Caco-2 (cell line): Measurements from ENCODE around the gene XPO4. TPM values are rescaled to one million over a fixed set of nuclear protein-coding genes. Genes with fewer than 3 reads are reported as not detected.

ENCODE experiments used
- BruUV-seq: library from RNA; stranded (reverse); fragments of 400-500 nt; replicated peaks from 2 replicates; lab custom pipeline; 2021; lab: Mats Ljungman, UMichigan
- CTCF ChIA-PET: fragments of 300-600 bp; sonication (Branson Sonifier 250); formaldehyde crosslinking; loops from one replicate; lab custom pipeline; 2022; ENCODE audit warnings: antibody characterized with exemption; lab: Charles Lee
- POLR2A ChIA-PET: fragments of 300-600 bp; sonication (Branson Sonifier 250); formaldehyde crosslinking; loops from one replicate; lab custom pipeline; 2022; ENCODE audit warnings: antibody characterized with exemption; lab: Charles Lee
- DNase-seq, 2 experiments: peaks; one replicate each; pipeline versions ENCODE4 v3.0.0 to v3.0.0-alpha.2; 2020 to 2022
- H3K27me3 ChIP-seq: replicated peaks from 2 replicates; pipeline ENCODE4 v1.6.0; 2011; ENCODE audit warnings: low read length; ENCODE audit not compliant: control insufficient read depth, insufficient read depth
- H3K36me3 ChIP-seq: 2 replicates; pipeline ENCODE4 v1.5.1; 2011; ENCODE audit warnings: low read length; ENCODE audit not compliant: control insufficient read depth, insufficient read depth
- H3K4me1 ChIP-seq: fragments of 250-450 bp; sonication (Bioruptor Pico); 2 replicates; pipeline ENCODE4 v1.5.1; 2020; ENCODE audit warnings: mild to moderate bottlenecking
- H3K4me3 ChIP-seq: 2 replicates; pipeline ENCODE4 v1.5.1; 2011; ENCODE audit warnings: low read depth, mild to moderate bottlenecking, control low read depth, low read length
- H3K9me3 ChIP-seq: fragments of 250-450 bp; sonication (Bioruptor Pico); 2 replicates; pipeline ENCODE4 v1.5.1; 2020; ENCODE audit warnings: mild to moderate bottlenecking, moderate library complexity
- H3K27ac Mint-ChIP-seq: one replicate; pipeline ENCODE4 v1.8.0; 2022; ENCODE audit warnings: mixed read lengths; ENCODE audit not compliant: unreplicated experiment
- H3K27me3 Mint-ChIP-seq: one replicate; pipeline ENCODE4 v1.8.0; 2022; ENCODE audit warnings: mixed read lengths; ENCODE audit not compliant: insufficient read depth, unreplicated experiment
- H3K36me3 Mint-ChIP-seq: one replicate; pipeline ENCODE4 v1.8.0; 2022; ENCODE audit warnings: mild to moderate bottlenecking, mixed read lengths; ENCODE audit not compliant: insufficient read depth, unreplicated experiment
- H3K4me1 Mint-ChIP-seq: one replicate; pipeline ENCODE4 v1.8.0; 2022; ENCODE audit warnings: low read depth, mixed read lengths; ENCODE audit not compliant: unreplicated experiment
- H3K4me3 Mint-ChIP-seq: one replicate; pipeline ENCODE4 v1.8.0; 2022; ENCODE audit warnings: mild to moderate bottlenecking, moderate library complexity, mixed read lengths; ENCODE audit not compliant: unreplicated experiment
- H3K9me3 Mint-ChIP-seq: one replicate; pipeline ENCODE4 v1.8.0; 2022; ENCODE audit warnings: mixed read lengths; ENCODE audit not compliant: unreplicated experiment
- intact Hi-C: fragments of 100-400 bp; cut with micrococcal nuclease; formaldehyde crosslinking; loops from one replicate; pipeline ENCODE4 v1.10.0; 2022; ENCODE audit not compliant: unreplicated experiment
- total RNA-seq: library from RNA; stranded (reverse); gene quantifications from 2 replicates; pipeline ENCODE4 v1.2.3, GENCODE V29; 2022
- TF ChIP-seq, protein P1 (sequence below), 2 experiments: fragments of 200-600 bp in 1 of 2; IDR thresholded peaks; 1 replicate in 1 of 2; 2 replicates in 1 of 2; pipeline versions ENCODE4 v1.5.1 to v1.8.0; 2011 to 2022; ENCODE audit warnings: antibody characterized with exemption in 1 of 2, control low read depth in 1 of 2, inconsistent platforms in 1 of 2, low read depth in 1 of 2, low read length in 1 of 2, mild to moderate bottlenecking in 1 of 2, moderate library complexity in 1 of 2; ENCODE audit not compliant: insufficient read depth in 1 of 2, severe bottlenecking in 1 of 2, unreplicated experiment in 1 of 2

Gene XPO4
- total RNA-seq, 1 experiment from 2014 or later: 33.3 TPM

DNA sequence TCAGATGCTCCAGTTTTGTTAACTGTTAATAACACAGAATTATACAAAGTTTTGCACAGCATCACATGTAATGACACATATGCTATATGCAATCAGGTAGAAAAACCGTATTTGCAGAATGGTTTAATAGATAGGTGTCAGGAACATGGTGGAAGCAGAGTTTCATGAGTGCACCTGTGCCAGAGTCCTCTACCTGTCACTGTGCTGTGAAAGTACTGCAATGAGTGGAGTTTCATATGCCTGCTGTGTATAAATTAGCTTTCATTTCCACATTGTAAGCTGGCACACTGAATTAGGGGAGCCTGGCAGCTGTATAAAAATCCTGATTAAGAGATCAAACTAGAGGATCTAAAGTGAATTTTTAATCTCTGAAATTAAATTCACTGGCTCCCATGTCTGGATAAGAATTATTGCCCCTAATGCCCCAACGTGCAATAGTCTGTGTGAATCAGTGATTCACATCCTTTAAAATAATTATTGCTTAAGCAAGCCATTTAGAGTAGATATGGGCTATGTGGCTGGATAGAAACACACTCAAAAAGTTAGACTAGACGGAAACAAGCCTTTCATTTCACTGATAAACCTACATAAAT lies 120.3 kb downstream of the XPO4 start:
- no peaks in the 10 kb centered on the region for H3K27me3 Mint-ChIP-seq
- H3K4me3 Mint-ChIP-seq: no peak overlapping the region
- Histone ChIP-seq H3K9me3 (no peaks in the 10 kb centered on the region), H3K4me1 (no peaks in the 10 kb centered on the region), H3K4me3 (no peak overlapping the region), H3K27me3 (no peaks in the 10 kb centered on the region), H3K36me3 (peaks cover 5% of the 10 kb centered on the region)
- DNase-seq: no peak
- no peak overlapping the region for H3K27ac Mint-ChIP-seq
- ChIA-PET CTCF (interaction anchor here (0.6 kb wide), 1 partner anchor 83 kb away, joined by 3 read pairs; no protein-coding TSS in a partner anchor), POLR2A (no interaction called here)
- intact Hi-C loops: no loop called here
- BruUV-seq: TSS peak; percentile 15
- H3K4me1 Mint-ChIP-seq: no peaks in the 10 kb centered on the region
- no peaks in the 10 kb centered on the region for H3K9me3 Mint-ChIP-seq
- peaks cover 38% of the 10 kb centered on the region for H3K36me3 Mint-ChIP-seq
- TF ChIP-seq, protein P1, sequence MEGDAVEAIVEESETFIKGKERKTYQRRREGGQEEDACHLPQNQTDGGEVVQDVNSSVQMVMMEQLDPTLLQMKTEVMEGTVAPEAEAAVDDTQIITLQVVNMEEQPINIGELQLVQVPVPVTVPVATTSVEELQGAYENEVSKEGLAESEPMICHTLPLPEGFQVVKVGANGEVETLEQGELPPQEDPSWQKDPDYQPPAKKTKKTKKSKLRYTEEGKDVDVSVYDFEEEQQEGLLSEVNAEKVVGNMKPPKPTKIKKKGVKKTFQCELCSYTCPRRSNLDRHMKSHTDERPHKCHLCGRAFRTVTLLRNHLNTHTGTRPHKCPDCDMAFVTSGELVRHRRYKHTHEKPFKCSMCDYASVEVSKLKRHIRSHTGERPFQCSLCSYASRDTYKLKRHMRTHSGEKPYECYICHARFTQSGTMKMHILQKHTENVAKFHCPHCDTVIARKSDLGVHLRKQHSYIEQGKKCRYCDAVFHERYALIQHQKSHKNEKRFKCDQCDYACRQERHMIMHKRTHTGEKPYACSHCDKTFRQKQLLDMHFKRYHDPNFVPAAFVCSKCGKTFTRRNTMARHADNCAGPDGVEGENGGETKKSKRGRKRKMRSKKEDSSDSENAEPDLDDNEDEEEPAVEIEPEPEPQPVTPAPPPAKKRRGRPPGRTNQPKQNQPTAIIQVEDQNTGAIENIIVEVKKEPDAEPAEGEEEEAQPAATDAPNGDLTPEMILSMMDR (IDR thresholded peaks at IDR 0.05; ENCODE audit: insufficient read depth in 1 of 2, low read depth in 1 of 2, low read length in 1 of 2, severe bottlenecking in 1 of 2, unreplicated experiment in 1 of 2): no peak

DNA sequence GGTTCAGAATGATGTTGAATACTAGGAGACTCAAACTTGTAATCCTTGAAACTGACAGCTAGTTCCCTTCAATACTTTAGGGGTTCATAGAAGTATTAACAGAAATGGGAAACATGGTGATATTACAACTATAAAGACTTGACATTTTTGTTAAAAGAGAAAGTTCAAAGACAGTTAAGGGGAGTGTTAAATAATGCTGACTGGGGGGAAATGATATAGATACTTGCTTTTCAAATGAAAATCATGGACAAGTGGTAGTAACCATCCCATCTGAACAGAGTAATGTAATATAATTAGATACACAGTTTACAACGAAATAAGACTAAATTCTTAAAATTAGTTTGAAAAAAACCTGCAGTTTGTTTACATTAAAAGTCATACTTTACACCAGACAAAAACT lies 122.2 kb downstream of the XPO4 start:
- no peak overlapping the region for H3K27ac Mint-ChIP-seq
- H3K4me3 Mint-ChIP-seq: no peak overlapping the region
- no peak overlapping the region for H3K4me3 ChIP-seq
- no peak for DNase-seq
- peaks cover 39% of the 10 kb centered on the region for H3K36me3 Mint-ChIP-seq
- H3K9me3 ChIP-seq: no peaks in the 10 kb centered on the region
- peaks cover 2% of the 10 kb centered on the region; the same call in 1 of the 2 replicates for H3K36me3 ChIP-seq
- no peaks in the 10 kb centered on the region for H3K27me3 ChIP-seq
- intact Hi-C loops: no loop called here
- CTCF ChIA-PET: no interaction called here
- H3K9me3 Mint-ChIP-seq: no peaks in the 10 kb centered on the region
- no peaks in the 10 kb centered on the region for H3K4me1 Mint-ChIP-seq
- TF ChIP-seq, protein P1 (IDR thresholded peaks at IDR 0.05; ENCODE audit: insufficient read depth in 1 of 2, low read depth in 1 of 2, low read length in 1 of 2, severe bottlenecking in 1 of 2, unreplicated experiment in 1 of 2): no peak
- no peaks in the 10 kb centered on the region for H3K27me3 Mint-ChIP-seq
- peaks cover 8% of the 10 kb centered on the region for H3K4me1 ChIP-seq
- no TSS peak for BruUV-seq
- POLR2A ChIA-PET: no interaction called here

DNA sequence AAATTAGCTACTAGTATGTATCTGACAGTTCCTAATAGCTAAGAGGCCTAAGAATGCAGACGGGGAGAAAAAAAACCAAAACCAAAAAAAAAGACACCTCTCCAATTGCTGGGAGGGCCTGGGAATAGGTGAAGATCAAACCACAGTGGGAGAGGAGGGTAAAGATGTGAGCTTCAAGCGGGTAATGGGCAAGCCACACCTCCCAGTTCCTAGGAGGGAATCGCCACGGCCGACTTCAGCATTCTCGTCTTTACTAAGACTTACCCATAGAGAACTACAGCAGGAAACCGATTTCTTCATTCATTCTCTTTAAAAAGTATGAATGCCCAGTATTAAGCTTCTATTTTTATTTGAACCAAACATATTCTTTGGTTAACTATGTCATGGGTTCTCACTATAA lies 123.1 kb downstream of the XPO4 start:
- no TSS peak for BruUV-seq
- no peaks in the 10 kb centered on the region for H3K27me3 Mint-ChIP-seq
- H3K9me3 ChIP-seq: no peaks in the 10 kb centered on the region
- POLR2A ChIA-PET: no interaction called here
- intact Hi-C loops: no loop called here
- H3K9me3 Mint-ChIP-seq: no peaks in the 10 kb centered on the region
- H3K36me3 Mint-ChIP-seq: peaks cover 36% of the 10 kb centered on the region
- no peak for DNase-seq
- no peaks in the 10 kb centered on the region for H3K4me1 Mint-ChIP-seq
- H3K36me3 ChIP-seq: peaks cover 1% of the 10 kb centered on the region; the same call in 1 of the 2 replicates
- peaks cover 9% of the 10 kb centered on the region for H3K4me1 ChIP-seq
- CTCF ChIA-PET: interaction anchor here (0.6 kb wide), 1 partner anchor 43 kb away, joined by 3 read pairs; no protein-coding TSS in a partner anchor
- no peak overlapping the region for H3K4me3 ChIP-seq
- H3K27ac Mint-ChIP-seq: no peak overlapping the region
- H3K27me3 ChIP-seq: no peaks in the 10 kb centered on the region
- no peak overlapping the region for H3K4me3 Mint-ChIP-seq
- TF ChIP-seq, protein P1 (IDR thresholded peaks at IDR 0.05; ENCODE audit: insufficient read depth in 1 of 2, low read depth in 1 of 2, low read length in 1 of 2, severe bottlenecking in 1 of 2, unreplicated experiment in 1 of 2): no peak
